ENCODE results near the gene RPL22. TPM values are rescaled to one million over a fixed set of nuclear protein-coding genes. Genes with fewer than 3 reads are reported as not detected.
A peak's percentile ranks its signal among the peaks of the same experiment; 100 is the strongest.

The RPL22 gene
- 309 TPM for total RNA-seq (2021; ENCODE audit: unreplicated experiment)
- polyA plus RNA-seq (2012; ENCODE audit: insufficient read length) = 319 TPM
- Bru-seq, nascent RNA = percentile 98 among the genes with signal in this experiment
- percentile 99 among the genes with signal in this experiment for BruChase-seq, experiment 1, labeled RNA remaining after a 2-hour chase
- percentile 99 among the genes with signal in this experiment for BruChase-seq, experiment 2, labeled RNA remaining after a 6-hour chase
- long read RNA-seq, transcript RPL22-201 (4 exons, 2,078 nt) = major isoform, 225 of 365 reads
- long read RNA-seq, transcript RPL22-206 (3 exons, 2,279 nt) = minor isoform, 59 of 365 reads
- long read RNA-seq, partial matches to known transcripts = 46 of 365 reads
- long read RNA-seq, other reads (novel, unspliced or antisense) = 35 of 365 reads

GRCh38 chr1:6199298-6200187 is at the start of gene RPL22:
Gene RPL22 (minus strand): TSS chr1:6199595. CDS start chr1:6199573, 22 bp downstream.
- DNase-seq (ENCODE audit: low read depth, low spot score) (peak; percentile 96), ATAC-seq (peak; percentile 97)
- Histone ChIP-seq H3K4me3 (ENCODE audit: low read depth in 2 of 2, low read length in 2 of 2) (peak within 1 kb of the TSS; percentile 86 to 96), H3K27ac (ENCODE audit: low read length) (peak within 1 kb of the TSS; percentile 99), H3K27me3 (ENCODE audit: control insufficient read depth, insufficient read depth, low read length) (no peaks in the 10 kb centered on the region), H3K4me1 (ENCODE audit: control insufficient read depth, insufficient read depth, low read length) (peaks cover 15% of the 10 kb centered on the region), H3K36me3 (ENCODE audit: control insufficient read depth, insufficient read depth, low read length) (peaks cover 26% of the 10 kb centered on the region), H3K9me3 (ENCODE audit: control insufficient read depth, insufficient read depth, low read depth, low read length) (no peaks in the 10 kb centered on the region)
- TF ChIP-seq POLR2AphosphoS5 (IDR thresholded peaks at IDR 0.05; ENCODE audit: low read depth, low read length) (peak; percentile 96), SIN3A (IDR thresholded peaks at IDR 0.05; ENCODE audit: borderline replicate concordance, insufficient read depth, low read depth, low read length) (peak; percentile 69; the same call in 1 of the 2 replicates), CTCF (IDR thresholded peaks at IDR 0.05) (no peak), TCF7L2 (IDR thresholded peaks at IDR 0.05; ENCODE audit: low read depth, low read length) (peak; percentile 72), REST (IDR thresholded peaks at IDR 0.05; ENCODE audit: insufficient read depth in 1 of 2, low read depth in 2 of 2, low read length in 1 of 2) (0 out of 4 replicates have a peak, but pooled peaks of 1 of the 2 experiments have one; percentile 52)
- intact Hi-C loops (cut with micrococcal nuclease; ENCODE audit: unreplicated experiment) = no loop called here
- ChIA-PET POLR2A (no interaction called here), CTCF (no interaction called here)
- no TSS peak for BruUV-seq (replicated peaks)
- in situ Hi-C loops (cut with HindIII; ENCODE audit: low pct_unique_long_range_greater_than_20kb, low sequenced_read_pairs) = no loop called here

GRCh38 chr1:6248161-6248776 is 48.9 kb upstream of the RPL22 start:
- Histone ChIP-seq H3K27ac (ENCODE audit: low read length) (no peak overlapping the region), H3K36me3 (ENCODE audit: control insufficient read depth, insufficient read depth, low read length) (no peaks in the 10 kb centered on the region)
- in situ Hi-C loops (cut with HindIII; ENCODE audit: low pct_unique_long_range_greater_than_20kb, low sequenced_read_pairs) = no loop called here

More at GRCh38 chr1:6248161-6248776, 48.9 kb upstream of the RPL22 start:
- CTCF ChIA-PET = interaction anchor here (0.5 to 3.3 kb wide), 5 partner anchors 94 to 1672 kb away, joined by 3 to 29 read pairs (median 4); no protein-coding TSS in a partner anchor
- Histone ChIP-seq H3K27me3 (ENCODE audit: control insufficient read depth, insufficient read depth, low read length) (no peaks in the 10 kb centered on the region; the same call in 1 of the 2 replicates), H3K4me1 (ENCODE audit: control insufficient read depth, insufficient read depth, low read length) (peaks cover 10% of the 10 kb centered on the region), H3K4me3 (ENCODE audit: low read depth in 2 of 2, low read length in 2 of 2) (no peak overlapping the region), H3K9me3 (ENCODE audit: control insufficient read depth, insufficient read depth, low read depth, low read length) (no peaks in the 10 kb centered on the region)
- intact Hi-C loops (cut with micrococcal nuclease; ENCODE audit: unreplicated experiment) = loop anchor here (5.0 kb wide), 2 partner anchors 164 to 229 kb away; no protein-coding TSS in a partner anchor
- no TSS peak for BruUV-seq (replicated peaks)
- POLR2A ChIA-PET = interaction anchor here (0.6 kb wide), 1 partner anchor 43 kb away, joined by 6 read pairs; no protein-coding TSS in a partner anchor
- TF ChIP-seq POLR2AphosphoS5 (IDR thresholded peaks at IDR 0.05; ENCODE audit: low read depth, low read length) (no peak), CTCF (IDR thresholded peaks at IDR 0.05) (no peak), TCF7L2 (IDR thresholded peaks at IDR 0.05; ENCODE audit: low read depth, low read length) (no peak), REST (IDR thresholded peaks at IDR 0.05; ENCODE audit: insufficient read depth in 1 of 2, low read depth in 2 of 2, low read length in 1 of 2) (no peak), SIN3A (IDR thresholded peaks at IDR 0.05; ENCODE audit: borderline replicate concordance, insufficient read depth, low read depth, low read length) (no peak)
- DNase-seq (ENCODE audit: low read depth, low spot score) (no peak), ATAC-seq (no peak)

All from Panc1 (cell line).